Smooth muscle cell (in vitro differentiated cells): ENCODE measurements around the gene GRPEL1. TPM values are rescaled to one million over a fixed set of nuclear protein-coding genes. Genes with fewer than 3 reads are reported as not detected.

Experiments
- DNase-seq: peaks from one replicate; lab custom pipeline; 2025; ENCODE audit not compliant: unreplicated experiment; lab: John Stamatoyannopoulos, UW
- H2AFZ ChIP-seq: fragments of 200-600 bp; sonication (generic); 2 replicates; pipeline ENCODE4 v1.6.0; 2016; ENCODE audit warnings: antibody characterized with exemption, low read depth, mild to moderate bottlenecking
- H3F3A ChIP-seq: fragments of 200-600 bp; sonication (generic); 2 replicates; pipeline ENCODE4 v1.6.0; 2017; ENCODE audit warnings: antibody characterized with exemption, low read depth
- H3K27ac ChIP-seq: fragments of 200-600 bp; sonication (generic); 2 replicates; pipeline ENCODE4 v1.5.1; 2016; ENCODE audit warnings: low read depth, mild to moderate bottlenecking
- H3K27me3 ChIP-seq: fragments of 200-600 bp; sonication (generic); 2 replicates; pipeline ENCODE4 v1.6.1; 2016; ENCODE audit warnings: low read depth, mild to moderate bottlenecking
- H3K36me3 ChIP-seq: fragments of 200-600 bp; sonication (generic); 2 replicates; pipeline ENCODE4 v1.5.1; 2016; ENCODE audit warnings: low read depth
- H3K4me1 ChIP-seq: fragments of 200-600 bp; sonication (generic); 2 replicates; pipeline ENCODE4 v1.5.1; 2016; ENCODE audit warnings: low read depth
- H3K4me2 ChIP-seq: fragments of 200-600 bp; sonication (generic); 2 replicates; pipeline ENCODE4 v1.6.0; 2016; ENCODE audit warnings: mild to moderate bottlenecking
- H3K4me3 ChIP-seq: fragments of 200-600 bp; sonication (generic); 2 replicates; pipeline ENCODE4 v1.5.1; 2016; ENCODE audit warnings: mild to moderate bottlenecking
- H3K79me2 ChIP-seq: fragments of 200-600 bp; sonication (generic); 2 replicates; pipeline ENCODE4 v1.6.0; 2016; ENCODE audit warnings: low read depth, mild to moderate bottlenecking
- H3K9ac ChIP-seq: fragments of 200-600 bp; sonication (generic); 2 replicates; pipeline ENCODE4 v1.6.0; 2016; ENCODE audit warnings: low read depth
- H3K9me3 ChIP-seq: fragments of 200-600 bp; sonication (generic); replicated peaks from 2 replicates; pipeline ENCODE4 v1.5.1; 2016; ENCODE audit warnings: low read depth
- H4K20me1 ChIP-seq: fragments of 200-600 bp; sonication (generic); 2 replicates; pipeline ENCODE4 v1.6.0; 2016; ENCODE audit warnings: low read depth
- CTCF ChIP-seq: fragments of 200-600 bp; sonication (generic); IDR thresholded peaks from 2 replicates; pipeline ENCODE4 v1.5.1; 2017; ENCODE audit warnings: borderline replicate concordance, mild to moderate bottlenecking, antibody characterized with exemption; ENCODE audit not compliant: insufficient read depth, poor library complexity, severe bottlenecking
- WGBS: methylation state at CpG from one replicate; pipeline ENCODE4 v1.1.7; 2016; ENCODE audit warnings: low lambda C conversion rate; 5-methylcytosine and 5-hydroxymethylcytosine counted together
- polyA plus RNA-seq: library from polyadenylated mRNA; unstranded; fragments of >200 nt; fragmentation: Nextera tagmentation; extraction: Ambion mirVana; gene quantifications from 2 replicates; pipeline ENCODE4 v1.2.1, GENCODE V29; 2016
- total RNA-seq: library from RNA; depleted of rRNA; stranded (reverse); fragments of >200 nt; gene quantifications from 2 replicates; pipeline ENCODE4 v1.2.3, GENCODE V29; 2014

The GRPEL1 gene
- total and polyA plus RNA-seq, 2 experiments from 2014 or later, result 18.6 to 40.6 TPM

- 89% methylated on average over 15 of the region's 15 CpGs for WGBS
- no peak for DNase-seq
- Histone ChIP-seq H3K9ac (no peak overlapping the region), H3K4me2 (no peak overlapping the region), H3F3A (no peaks in the 10 kb centered on the region), H3K27me3 (no peaks in the 10 kb centered on the region), H3K36me3 (no peaks in the 10 kb centered on the region), H3K4me3 (no peak overlapping the region), H2AFZ (no peak overlapping the region), H4K20me1 (peaks cover 3% of the 10 kb centered on the region), H3K27ac (no peak overlapping the region), H3K4me1 (peaks cover 9% of the 10 kb centered on the region), H3K9me3 (no peaks in the 10 kb centered on the region), H3K79me2 (no peaks in the 10 kb centered on the region)
- no peak for TF ChIP-seq CTCF
Measured at GRCh38 chr4:7105276-7105675, 37.4 kb upstream of the GRPEL1 start.

- DNase-seq, result no peak
- Histone ChIP-seq H3K4me1 (peaks cover 9% of the 10 kb centered on the region), H4K20me1 (peaks cover 3% of the 10 kb centered on the region), H3K9ac (no peak overlapping the region), H3K9me3 (no peaks in the 10 kb centered on the region), H3K79me2 (no peaks in the 10 kb centered on the region), H3F3A (no peaks in the 10 kb centered on the region), H3K27me3 (no peaks in the 10 kb centered on the region), H3K36me3 (no peaks in the 10 kb centered on the region), H3K4me2 (no peak overlapping the region), H3K27ac (no peak overlapping the region), H2AFZ (no peak overlapping the region), H3K4me3 (no peak overlapping the region)
- WGBS, result 90% methylated on average over 7 of the region's 7 CpGs
- TF ChIP-seq CTCF, result no peak
Measured at GRCh38 chr4:7104366-7105031, 36.6 kb upstream of the GRPEL1 start.

- peak overlapping the region; percentile 73 for H3K4me3 ChIP-seq
- peak overlapping the region; percentile 91 for H3K4me2 ChIP-seq
- peaks cover 3% of the 10 kb centered on the region for H4K20me1 ChIP-seq
- H3K36me3 ChIP-seq, result no peaks in the 10 kb centered on the region
- H3F3A ChIP-seq, result no peaks in the 10 kb centered on the region
- no peak for DNase-seq
- WGBS, result 46% methylated on average over 21 of the region's 21 CpGs
- H3K9me3 ChIP-seq, result no peaks in the 10 kb centered on the region
- H3K79me2 ChIP-seq, result no peaks in the 10 kb centered on the region
- H2AFZ ChIP-seq, result no peak overlapping the region
- H3K27me3 ChIP-seq, result peaks cover 2% of the 10 kb centered on the region
- H3K27ac ChIP-seq, result no peak overlapping the region
- H3K4me1 ChIP-seq, result peaks cover 9% of the 10 kb centered on the region
- H3K9ac ChIP-seq, result no peak overlapping the region
- TF ChIP-seq CTCF, result no peak
Measured at GRCh38 chr4:7103607-7104365, 35.9 kb upstream of the GRPEL1 start.
